SK-MEL-5 (cell line): Measurements from ENCODE around the gene RNPEPL1. TPM values are rescaled to one million over a fixed set of nuclear protein-coding genes. Genes with fewer than 3 reads are reported as not detected.
A peak's percentile ranks its signal among the peaks of the same experiment; 100 is the strongest.
"Not testable (repeated sequence)": the region's sequence is repeated elsewhere in the genome, so short reads cannot be mapped to it uniquely, and the experiment has no call there.

Source experiments
- DNase-seq: peaks from one replicate; pipeline ENCODE4 v3.0.0-alpha.2; 2016; ENCODE audit warnings: low read depth, low spot score
- in situ Hi-C: cut with HindIII; loops from 2 replicates; pipeline ENCODE4 v1.10.0; 2016; ENCODE audit warnings: low sequenced_read_pairs, high pct_unique_total_duplicates, low pct_unique_long_range_greater_than_20kb
- total RNA-seq: library from RNA; depleted of rRNA; stranded (reverse); fragments of >200 nt; shearing (Covaris generic); gene quantifications from 2 replicates; pipeline ENCODE4 v1.2.3, GENCODE V29; 2014

RNPEPL1 gene
- total RNA-seq, 1 experiment from 2014 or later: 19.0 TPM

DNA sequence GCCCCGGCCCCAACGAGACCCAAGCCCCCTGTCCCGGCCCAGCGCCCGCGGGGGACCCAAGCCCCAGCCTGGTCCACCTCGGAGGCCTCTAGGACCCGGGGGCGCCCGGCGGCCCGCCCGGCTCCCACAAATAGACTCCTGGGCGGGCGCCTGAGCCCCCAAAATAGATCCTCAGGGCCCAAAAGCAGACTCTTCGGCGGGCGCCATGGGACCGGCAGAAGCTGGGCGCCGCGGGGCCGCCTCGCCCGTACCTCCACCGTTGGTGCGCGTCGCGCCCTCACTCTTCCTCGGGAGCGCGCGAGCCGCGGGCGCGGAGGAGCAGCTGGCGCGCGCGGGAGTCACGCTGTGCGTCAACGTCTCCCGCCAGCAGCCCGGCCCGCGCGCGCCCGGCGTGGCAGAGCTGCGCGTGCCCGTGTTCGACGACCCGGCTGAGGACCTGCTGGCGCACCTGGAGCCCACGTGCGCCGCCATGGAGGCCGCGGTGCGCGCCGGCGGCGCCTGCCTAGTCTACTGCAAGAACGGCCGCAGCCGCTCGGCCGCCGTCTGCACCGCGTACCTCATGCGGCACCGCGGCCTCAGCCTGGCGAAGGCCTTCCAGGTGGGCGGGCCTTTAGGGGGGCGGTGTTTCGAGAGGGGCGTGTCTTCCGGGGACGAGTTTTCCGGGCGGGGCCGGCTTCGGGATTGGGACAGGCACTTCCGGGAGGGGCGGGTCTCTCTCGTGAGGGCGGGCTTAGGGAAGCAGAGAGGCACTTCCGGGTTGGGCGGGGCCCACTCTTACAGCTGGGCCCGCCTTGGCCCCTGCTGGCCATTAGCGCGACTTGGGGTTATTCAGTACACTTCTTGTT is 7.6 kb upstream of the RNPEPL1 start:
- in situ Hi-C loops: no loop called here
- peak; percentile 97 for DNase-seq

DNA sequence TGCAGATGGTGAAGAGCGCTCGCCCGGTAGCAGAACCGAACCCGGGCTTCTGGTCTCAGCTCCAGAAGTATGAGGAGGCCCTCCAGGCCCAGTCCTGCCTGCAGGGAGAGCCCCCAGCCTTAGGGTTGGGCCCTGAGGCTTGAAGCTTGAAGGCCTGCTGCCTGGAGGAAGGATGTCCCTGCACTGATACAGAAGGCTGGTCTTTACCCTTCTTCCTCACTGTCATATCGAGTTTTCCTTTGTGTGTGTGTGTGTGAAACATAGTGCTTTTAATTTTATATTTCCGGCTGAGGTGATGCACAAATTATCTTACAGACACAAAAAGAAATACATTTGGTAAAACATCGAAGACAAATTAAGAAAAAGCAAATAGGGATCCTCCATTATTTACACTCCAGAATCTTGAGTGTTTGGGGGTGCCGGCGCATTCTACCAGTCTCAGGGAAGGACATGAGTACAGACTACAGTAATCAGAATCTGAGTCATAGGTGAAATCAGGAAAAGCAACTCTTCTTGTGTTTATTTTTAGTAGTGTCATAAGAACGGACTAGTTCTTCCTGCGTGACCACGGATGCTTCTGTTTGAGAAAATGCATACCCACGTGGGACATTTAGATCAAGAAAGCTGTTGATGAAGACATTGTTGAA is 6.8 kb upstream of the RNPEPL1 start:
- peak; percentile 59 for DNase-seq
- in situ Hi-C loops: no loop called here

DNA sequence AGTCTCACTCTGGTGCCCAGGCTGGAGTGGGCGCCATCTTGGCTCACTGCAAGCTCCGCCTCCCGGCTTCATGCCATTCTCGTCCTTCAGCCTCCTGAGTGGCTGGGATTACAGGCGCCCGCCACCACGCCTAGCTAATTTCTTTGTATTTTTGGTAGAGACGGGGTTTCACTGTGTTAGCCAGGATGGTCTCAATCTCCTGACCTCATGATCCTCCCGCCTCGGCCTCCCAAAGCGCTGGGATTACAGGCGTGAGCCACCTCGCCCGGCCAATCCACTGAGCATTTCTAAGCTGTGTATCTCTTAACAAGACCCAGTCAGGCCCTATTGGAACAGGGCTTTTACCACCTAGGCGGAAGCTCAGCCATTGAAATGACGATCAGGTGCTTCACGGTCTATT is 5.1 kb upstream of the RNPEPL1 start:
- DNase-seq, in situ Hi-C loops: not testable (repeated sequence)

DNA sequence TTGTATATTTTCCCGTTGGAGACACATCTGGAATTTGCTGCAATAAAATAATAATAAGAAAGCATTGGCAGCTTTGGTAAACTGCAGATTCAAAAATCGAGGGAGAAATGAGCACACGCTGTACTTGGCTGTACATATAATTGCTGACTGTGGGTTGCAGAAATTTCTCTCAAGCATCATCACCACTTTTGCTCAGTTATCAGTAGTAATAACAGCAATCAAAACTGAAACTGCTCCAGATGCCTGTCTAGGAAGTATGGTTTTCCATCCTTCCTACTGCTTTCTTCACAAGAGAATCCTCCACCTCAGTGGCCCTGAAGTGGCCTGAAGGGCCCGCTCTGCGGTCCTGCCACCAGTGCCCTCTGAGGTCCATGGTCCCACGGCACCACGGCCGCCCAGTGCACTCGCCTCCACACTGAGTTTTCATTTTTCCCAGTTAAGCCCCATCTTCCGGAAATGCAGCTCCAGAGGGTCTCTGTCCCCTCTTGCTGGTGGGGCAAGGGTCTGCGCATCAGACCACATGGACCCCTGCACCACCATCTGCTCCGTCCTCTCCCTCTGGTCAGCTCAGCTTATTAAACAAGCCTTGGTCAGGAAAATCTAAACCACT is 4.2 kb upstream of the RNPEPL1 start:
- in situ Hi-C loops: no loop called here

DNA sequence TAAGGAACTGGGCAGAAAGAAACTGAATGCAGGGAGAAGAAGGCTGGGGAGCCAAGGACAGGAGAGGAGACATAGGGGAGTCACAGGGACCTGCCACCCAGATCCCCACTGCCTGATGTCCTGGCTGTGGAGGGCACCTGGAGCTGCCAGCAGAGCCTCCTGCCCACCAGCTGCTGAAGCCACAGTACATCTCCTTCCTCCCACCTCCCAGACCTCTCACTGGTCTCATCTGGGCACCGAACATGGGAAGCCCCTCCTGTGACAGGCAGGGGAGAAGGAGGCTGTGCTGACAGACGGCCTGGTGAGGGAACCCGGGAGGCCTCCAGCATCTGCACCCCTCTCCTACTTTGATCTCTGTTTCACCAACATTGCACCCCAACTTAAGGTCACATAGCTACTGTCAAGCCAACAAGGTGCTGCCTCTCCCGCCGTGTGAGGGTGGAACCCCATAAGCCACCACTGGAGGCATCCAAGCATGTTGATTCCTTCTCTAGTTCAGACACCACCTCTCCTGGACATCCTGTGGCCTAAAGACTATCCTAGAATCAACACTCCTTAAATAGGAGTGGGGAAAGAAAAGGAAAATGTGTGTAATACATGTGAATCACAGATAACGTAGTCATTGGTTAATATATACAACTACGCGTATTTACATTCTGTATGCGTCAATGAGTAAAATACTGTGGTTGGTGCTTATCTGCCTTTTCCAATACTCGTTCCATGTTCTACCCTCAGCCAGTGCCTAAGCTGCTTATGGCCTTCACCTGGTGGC is 3.5 kb upstream of the RNPEPL1 start:
- no peak for DNase-seq
- in situ Hi-C loops: no loop called here

More for the DNA sequence above, 4.2 kb upstream of the RNPEPL1 start:
- DNase-seq: no peak

DNA sequence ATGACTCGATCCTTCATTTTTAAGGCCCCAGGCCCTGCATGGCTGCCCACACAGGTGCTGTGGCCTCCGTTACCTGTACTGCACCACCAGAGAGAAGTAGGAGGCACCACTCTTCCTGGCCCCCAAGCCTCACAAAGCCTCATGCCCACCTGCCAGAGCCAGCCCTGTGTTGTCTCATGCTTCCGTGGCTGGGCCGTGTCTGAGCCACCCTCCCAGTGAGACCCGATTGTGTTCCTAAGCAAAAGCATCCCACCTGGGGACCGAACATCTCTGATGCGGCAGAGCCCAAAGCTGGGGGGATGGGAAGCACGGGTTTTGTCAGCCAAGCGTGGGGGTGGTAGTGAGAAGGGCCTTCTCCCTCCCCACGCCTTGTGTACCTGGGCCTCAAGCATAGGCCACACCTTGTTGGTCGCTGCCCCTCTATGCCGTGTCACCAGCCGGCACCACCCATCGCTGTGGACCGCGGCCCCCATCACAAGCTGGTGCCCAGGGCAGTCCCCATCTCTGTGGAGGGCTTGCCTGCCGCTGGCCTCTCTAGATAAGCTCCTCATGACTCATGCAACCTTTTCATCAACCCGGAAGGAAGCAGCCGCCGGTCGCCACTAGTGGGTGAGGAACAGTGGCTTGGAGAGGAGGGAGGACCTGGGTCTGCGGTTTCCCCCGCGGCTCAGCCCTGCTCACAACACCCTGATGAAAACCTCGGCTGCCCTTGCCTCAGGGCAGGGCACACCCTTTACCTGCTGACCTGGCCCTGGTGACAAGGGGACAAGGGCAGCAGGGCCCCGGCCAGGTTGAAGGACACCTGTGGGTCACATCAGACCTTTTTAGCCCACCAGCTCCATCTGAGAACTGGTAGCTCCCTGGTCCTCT is 2.7 kb upstream of the RNPEPL1 start:
- in situ Hi-C loops: no loop called here
- peak; percentile 68 for DNase-seq

DNA sequence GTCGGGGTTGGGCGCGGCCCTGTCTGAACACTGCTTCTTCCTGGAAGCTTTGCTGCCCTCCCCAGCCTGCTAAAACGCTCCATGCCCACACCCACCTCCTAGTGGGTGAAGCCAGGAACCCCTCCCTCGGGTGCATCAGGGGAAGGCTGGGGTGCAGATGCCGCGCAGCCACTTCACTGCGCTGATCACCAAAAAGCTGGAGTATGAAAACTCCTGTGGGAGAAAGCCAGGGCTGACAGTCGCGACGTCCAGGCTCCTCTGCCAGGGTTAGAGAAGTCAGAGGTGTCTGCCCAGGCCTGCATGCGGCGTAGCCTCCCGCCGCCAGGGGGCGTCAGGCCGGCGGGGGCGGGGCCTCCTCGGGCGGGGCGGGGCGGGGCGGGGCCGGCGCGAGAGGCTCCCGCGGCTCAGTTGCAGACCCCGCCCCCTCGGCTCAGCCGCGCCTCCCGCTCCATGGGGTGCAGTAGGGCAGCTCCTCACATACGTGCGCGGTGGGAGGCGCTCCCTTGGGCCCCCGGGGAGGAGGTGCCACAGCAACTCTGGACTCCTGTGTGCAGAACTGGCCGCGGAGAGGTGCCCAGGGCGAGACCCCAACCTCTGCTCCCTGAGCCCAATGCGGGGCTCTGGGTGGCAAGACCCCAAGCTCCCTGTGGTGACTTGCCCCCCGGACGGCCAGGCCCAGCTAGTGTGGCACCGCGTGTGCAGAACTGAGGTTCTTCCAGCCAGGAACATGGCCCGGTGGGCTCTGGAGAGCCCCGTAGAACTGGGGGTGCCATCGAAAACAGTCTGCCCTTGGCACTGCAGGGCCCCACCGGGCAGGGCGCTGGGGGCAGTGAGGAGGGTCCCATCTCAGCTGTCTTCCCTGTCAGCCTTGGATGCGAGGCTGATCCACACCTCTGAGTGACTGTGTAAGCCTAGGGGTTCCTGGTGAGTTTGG is 1.8 kb upstream of the RNPEPL1 start:
- in situ Hi-C loops: no loop called here
- peak; percentile 73 for DNase-seq

DNA sequence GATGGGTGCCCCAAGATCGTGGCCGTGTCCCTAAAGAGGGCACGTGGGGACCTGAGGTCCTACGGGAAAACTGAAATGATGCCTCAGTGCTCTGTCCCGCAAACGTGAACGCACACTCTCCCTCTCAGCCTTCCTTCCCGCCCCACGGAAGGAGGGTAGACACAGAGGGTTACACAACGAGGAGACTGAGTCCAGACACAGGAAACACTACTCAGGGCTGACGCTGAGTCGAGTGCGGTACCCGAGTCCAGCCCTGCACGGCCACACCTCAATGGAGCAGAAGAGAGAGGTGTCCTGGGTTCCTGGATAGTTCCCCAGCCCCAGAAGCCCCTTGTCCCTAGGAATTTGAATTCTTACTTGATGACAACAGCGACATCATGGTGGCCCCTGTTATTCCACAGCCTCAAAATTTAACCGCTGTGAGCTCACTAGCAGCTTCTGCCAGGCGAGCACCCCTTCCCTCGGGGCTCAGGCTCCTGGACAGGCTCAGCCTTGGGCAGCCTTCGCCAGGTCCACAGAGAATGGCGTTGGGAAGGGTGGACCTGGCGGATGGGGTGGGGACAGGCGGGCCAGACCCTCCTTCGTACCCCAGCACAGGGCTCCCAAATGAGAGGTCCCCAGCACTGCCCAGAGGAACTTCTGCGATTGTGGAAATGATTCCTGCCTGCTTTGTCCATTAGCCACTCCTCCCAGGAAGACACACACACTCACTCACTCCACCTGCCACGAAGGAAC is 980 bp upstream of the RNPEPL1 start:
- no peak for DNase-seq

DNA sequence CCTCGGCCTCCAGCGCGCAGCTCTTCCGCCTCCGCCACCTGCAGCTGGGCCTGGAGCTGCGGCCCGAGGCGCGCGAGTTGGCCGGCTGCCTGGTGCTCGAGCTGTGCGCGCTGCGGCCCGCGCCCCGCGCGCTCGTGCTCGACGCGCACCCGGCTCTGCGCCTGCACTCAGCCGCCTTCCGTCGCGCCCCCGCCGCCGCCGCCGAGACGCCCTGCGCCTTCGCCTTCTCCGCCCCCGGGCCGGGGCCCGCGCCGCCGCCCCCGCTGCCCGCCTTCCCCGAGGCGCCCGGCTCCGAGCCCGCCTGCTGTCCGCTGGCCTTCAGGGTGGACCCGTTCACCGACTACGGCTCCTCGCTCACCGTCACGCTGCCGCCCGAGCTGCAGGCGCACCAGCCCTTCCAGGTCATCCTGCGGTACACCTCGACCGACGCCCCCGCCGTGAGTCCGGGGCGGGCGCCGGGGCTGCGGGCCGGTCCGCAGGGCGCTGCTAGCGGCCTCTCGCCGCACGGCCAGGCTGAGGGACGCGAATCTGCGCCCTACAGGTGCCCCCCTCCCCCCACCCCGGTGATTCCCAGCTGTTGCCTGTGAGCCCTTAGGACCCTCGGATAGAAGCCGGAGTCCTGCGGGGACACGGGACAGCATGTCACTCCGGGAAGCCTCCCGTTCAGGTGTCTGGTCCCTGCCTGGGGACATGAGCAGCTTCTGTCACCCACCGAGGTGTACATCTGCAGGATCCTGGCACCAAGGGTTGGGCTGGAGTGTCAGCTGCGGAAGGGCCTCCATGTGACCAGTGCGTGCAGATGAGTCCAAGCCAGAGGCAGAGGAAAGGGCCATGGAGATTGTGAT is 616 bp downstream of the RNPEPL1 start:
- peak; percentile 37 for DNase-seq

More for the DNA sequence above, 980 bp upstream of the RNPEPL1 start:
- in situ Hi-C loops: no loop called here

DNA sequence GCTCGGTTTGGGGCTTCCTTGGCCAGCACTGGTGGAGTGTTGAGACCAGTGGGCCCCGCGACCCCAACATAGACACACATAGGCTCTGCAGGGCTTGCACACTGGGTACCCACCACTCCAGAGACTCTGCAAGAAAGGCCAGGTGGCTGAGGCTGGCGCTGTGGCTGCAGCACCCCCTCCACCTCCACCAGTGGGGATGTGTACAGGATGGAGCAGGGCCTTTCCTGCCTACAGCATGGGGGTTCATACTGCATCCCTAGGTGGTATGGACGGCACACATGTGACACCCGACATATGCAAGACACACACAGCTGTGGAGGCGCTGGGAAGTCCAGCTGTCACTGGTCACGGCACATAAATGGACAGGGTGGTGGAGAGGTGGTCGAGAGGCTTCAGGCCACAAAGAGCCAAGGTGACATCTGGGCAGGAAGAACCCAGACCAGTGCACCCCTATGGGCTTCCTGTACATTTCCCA is 1.3 kb downstream of the RNPEPL1 start:
- in situ Hi-C loops: no loop called here
- no peak for DNase-seq

More for the DNA sequence above, 616 bp downstream of the RNPEPL1 start:
- in situ Hi-C loops: no loop called here

DNA sequence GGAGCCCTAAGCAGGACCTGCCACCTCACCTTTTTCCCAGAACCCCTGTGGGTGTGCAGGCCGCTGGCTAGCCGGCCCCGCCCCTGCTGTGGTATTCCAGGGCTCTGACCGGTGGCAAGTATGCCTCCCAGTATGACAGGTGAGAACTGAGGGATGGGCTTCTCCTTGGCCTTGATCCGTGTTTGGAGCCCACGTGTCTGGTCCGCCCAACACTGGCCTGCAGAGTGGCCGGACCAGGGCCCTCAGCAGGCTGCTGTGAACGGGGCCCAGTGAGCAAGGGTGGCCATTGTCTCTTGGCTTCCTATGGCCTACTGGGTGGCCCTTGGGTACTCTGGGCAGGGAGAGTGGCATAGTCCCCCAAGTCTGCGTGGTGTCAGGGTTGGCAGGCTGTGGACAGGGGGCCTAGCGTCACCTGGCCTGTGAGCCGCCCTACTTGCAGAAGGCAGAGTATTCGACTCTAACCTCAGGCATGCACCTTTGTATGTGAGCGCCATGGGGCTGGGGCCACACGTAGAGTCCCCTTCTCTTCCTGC is 1.8 kb downstream of the RNPEPL1 start:
- no peak for DNase-seq
- in situ Hi-C loops: no loop called here

DNA sequence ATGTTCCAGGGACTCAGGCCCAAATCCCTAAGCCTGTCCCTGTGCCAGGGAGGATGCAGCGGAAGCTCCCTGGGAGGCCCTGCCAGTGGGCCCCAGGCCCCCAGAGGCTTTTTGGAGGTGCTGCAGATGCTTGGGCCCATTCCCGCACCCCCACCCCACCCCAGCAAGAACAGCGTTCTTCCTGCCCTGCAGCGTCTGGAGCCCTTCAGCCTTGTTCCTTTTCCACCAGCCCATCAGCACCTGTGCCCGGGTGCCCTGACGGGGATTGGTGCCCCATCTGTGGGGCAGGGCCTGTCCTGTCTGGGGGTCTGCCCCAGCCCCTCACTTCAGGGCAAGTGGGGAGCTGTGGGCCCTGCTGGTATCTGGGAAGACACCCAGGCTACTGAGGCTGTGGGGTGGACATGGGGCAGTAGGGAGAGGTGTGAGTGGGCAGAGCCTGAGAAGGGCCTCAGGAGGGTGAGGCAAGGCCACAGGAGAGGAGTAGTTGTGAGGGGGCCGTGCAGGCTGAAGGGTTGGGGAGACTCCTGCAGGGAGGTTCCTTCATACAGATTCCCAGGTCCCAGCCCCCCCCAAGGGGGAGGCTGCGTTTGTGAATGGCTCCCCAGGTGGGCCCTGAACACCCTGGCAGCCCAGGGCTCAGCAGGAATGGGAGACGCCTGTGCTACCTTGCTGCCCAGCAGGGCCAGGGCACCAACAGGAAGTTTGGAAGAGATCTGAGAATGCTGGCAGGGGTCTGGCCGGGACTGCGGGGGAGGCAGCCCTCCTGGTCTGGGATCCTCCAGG is 2.4 kb downstream of the RNPEPL1 start:
- DNase-seq: no peak
- in situ Hi-C loops: no loop called here

DNA sequence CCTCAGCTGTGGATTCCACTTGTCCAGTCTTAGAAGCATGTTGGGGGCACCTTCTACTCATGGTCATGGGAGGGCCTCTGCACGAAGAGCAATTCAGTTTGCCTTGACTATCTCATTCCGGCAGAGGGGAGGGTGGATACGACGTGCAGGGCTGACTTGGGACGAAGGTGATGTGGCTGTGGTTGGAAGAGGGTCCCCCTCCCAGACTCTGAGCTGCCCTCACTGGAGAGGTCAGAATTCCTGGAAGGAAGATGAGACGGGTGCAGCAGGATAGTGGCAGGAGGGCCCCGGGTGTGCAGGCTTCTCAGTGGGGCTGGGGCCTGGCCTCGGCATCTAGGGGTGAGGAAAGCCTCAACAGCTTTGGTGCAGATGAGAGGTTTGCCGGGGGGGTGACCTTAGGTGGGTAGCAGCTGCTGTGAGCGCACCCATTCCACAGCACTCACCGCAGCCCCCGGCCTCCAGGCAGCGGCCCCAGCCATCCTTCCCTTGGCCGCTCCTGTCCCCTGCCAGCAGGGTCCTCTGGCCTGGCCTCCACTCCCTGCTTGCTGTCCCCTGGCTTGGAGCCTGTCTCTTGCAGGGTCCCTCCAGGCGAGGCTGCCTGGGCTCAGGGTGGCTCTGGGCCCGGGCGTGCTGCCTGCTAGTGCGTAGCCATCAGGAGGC is 3.2 kb downstream of the RNPEPL1 start:
- in situ Hi-C loops: no loop called here
- DNase-seq: no peak
